Calu3 (cell line): Measurements from ENCODE around the gene TRIM44. TPM values are rescaled to one million over a fixed set of nuclear protein-coding genes. Genes with fewer than 3 reads are reported as not detected.

Experiments
- BruUV-seq: library from RNA; stranded (reverse); fragments of 400-500 nt; replicated peaks from 2 replicates; lab custom pipeline; 2021; lab: Mats Ljungman, UMichigan
- CTCF ChIA-PET: fragments of 300-600 bp; sonication (Branson Sonifier 250); formaldehyde crosslinking; loops from one replicate; lab custom pipeline; 2022; ENCODE audit warnings: antibody characterized with exemption; lab: Charles Lee
- DNase-seq: peaks from one replicate; pipeline ENCODE4 v3.0.0; 2022
- H3K27ac Mint-ChIP-seq: one replicate; pipeline ENCODE4 v1.8.0; 2022; ENCODE audit warnings: mixed read lengths; ENCODE audit not compliant: unreplicated experiment
- H3K27me3 Mint-ChIP-seq: one replicate; pipeline ENCODE4 v1.8.0; 2022; ENCODE audit warnings: mixed read lengths; ENCODE audit not compliant: unreplicated experiment
- H3K36me3 Mint-ChIP-seq: one replicate; pipeline ENCODE4 v1.8.0; 2022; ENCODE audit warnings: mild to moderate bottlenecking, moderate library complexity, mixed read lengths; ENCODE audit not compliant: insufficient read depth, unreplicated experiment
- H3K4me1 Mint-ChIP-seq: one replicate; pipeline ENCODE4 v1.8.0; 2022; ENCODE audit warnings: mild to moderate bottlenecking, low read depth, mixed read lengths; ENCODE audit not compliant: unreplicated experiment
- H3K4me3 Mint-ChIP-seq: one replicate; pipeline ENCODE4 v1.8.0; 2022; ENCODE audit warnings: mild to moderate bottlenecking, low read depth, moderate library complexity, mixed read lengths; ENCODE audit not compliant: unreplicated experiment
- H3K9me3 Mint-ChIP-seq: one replicate; pipeline ENCODE4 v1.8.0; 2022; ENCODE audit warnings: low read depth, mixed read lengths; ENCODE audit not compliant: unreplicated experiment
- CTCF ChIP-seq: fragments of 200-600 bp; IDR thresholded peaks from one replicate; pipeline ENCODE4 v1.8.0; 2022; ENCODE audit warnings: antibody characterized with exemption; ENCODE audit not compliant: unreplicated experiment
- intact Hi-C: fragments of 100-400 bp; cut with micrococcal nuclease; formaldehyde crosslinking; loops from one replicate; pipeline ENCODE4 v1.10.0; 2022; ENCODE audit not compliant: unreplicated experiment
- total RNA-seq: library from RNA; stranded (reverse); gene quantifications from 2 replicates; pipeline ENCODE4 v1.2.3, GENCODE V29; 2022

TRIM44 gene
- total RNA-seq, 1 experiment from 2014 or later: 71.3 TPM

DNA sequence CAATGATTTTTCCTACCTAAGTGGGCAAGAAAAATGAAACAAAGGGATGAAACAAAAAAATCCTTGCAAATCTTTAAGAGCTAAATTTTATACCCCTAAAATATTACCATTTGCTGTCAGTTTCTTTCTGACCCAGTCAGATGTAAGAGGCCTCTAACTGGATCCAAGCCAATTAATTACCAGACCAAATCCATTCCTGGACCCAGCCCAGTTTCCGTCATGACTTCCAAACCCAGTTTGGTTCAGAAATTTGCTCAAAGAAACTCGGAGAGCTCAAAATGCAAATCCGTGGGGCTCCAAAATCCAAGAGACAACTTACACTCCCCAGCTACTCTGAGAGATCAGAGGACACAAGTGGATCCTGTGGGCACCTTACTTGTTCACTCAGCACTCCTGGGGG is 46.8 kb downstream of the TRIM44 start:
- no peaks in the 10 kb centered on the region for H3K36me3 Mint-ChIP-seq
- H3K27ac Mint-ChIP-seq: no peak overlapping the region
- BruUV-seq: no TSS peak
- no peak for DNase-seq
- H3K4me3 Mint-ChIP-seq: no peak overlapping the region
- TF ChIP-seq CTCF: no peak
- intact Hi-C loops: no loop called here
- peaks cover 3% of the 10 kb centered on the region for H3K9me3 Mint-ChIP-seq
- H3K4me1 Mint-ChIP-seq: no peaks in the 10 kb centered on the region
- H3K27me3 Mint-ChIP-seq: no peaks in the 10 kb centered on the region
- CTCF ChIA-PET: no interaction called here

GRCh38 chr11:35711173-35711910 is 48.8 kb downstream of the TRIM44 start:
- CTCF ChIA-PET: interaction anchor here (0.7 to 1.0 kb wide), 5 partner anchors 68 to 555 kb away, joined by 3 to 14 read pairs (median 4); no protein-coding TSS in a partner anchor
- BruUV-seq: no TSS peak
- H3K9me3 Mint-ChIP-seq: no peaks in the 10 kb centered on the region
- intact Hi-C loops: no loop called here
- no peak for TF ChIP-seq CTCF
- H3K4me1 Mint-ChIP-seq: peaks cover 2% of the 10 kb centered on the region
- H3K4me3 Mint-ChIP-seq: no peak overlapping the region
- no peak overlapping the region for H3K27ac Mint-ChIP-seq
- no peaks in the 10 kb centered on the region for H3K27me3 Mint-ChIP-seq
- H3K36me3 Mint-ChIP-seq: no peaks in the 10 kb centered on the region
- DNase-seq: no peak

DNA sequence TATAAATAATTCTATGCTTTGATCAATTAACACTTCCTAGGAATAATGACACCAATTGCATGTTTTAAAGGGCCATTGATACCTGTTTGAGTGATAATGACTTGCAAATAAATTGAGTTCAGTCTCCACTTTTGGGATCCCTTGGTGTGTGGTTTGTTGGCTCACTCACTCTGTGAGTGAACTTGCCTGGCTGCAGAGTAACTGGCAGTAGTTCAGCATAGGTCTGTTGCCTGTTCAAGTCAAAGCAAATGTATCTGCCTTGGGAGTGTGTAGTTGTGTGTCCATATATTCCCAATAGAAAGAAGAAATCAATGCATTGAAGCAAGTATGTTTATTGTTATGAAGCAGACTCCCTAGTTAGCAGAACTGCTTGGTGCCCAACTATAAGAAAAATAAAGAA is 49.3 kb downstream of the TRIM44 start:
- BruUV-seq: no TSS peak
- no peaks in the 10 kb centered on the region for H3K27me3 Mint-ChIP-seq
- H3K27ac Mint-ChIP-seq: no peak overlapping the region
- no peak for DNase-seq
- H3K4me1 Mint-ChIP-seq: peaks cover 8% of the 10 kb centered on the region
- H3K9me3 Mint-ChIP-seq: no peaks in the 10 kb centered on the region
- no peak for TF ChIP-seq CTCF
- intact Hi-C loops: no loop called here
- H3K4me3 Mint-ChIP-seq: no peak overlapping the region
- CTCF ChIA-PET: interaction anchor here (1.1 kb wide), 1 partner anchor 110 kb away, joined by 4 read pairs; no protein-coding TSS in a partner anchor
- no peaks in the 10 kb centered on the region for H3K36me3 Mint-ChIP-seq

- H3K4me1 Mint-ChIP-seq: peaks cover 13% of the 10 kb centered on the region
- H3K9me3 Mint-ChIP-seq: no peaks in the 10 kb centered on the region
- H3K27ac Mint-ChIP-seq: no peak overlapping the region
- no peak for TF ChIP-seq CTCF
- no peak overlapping the region for H3K4me3 Mint-ChIP-seq
- CTCF ChIA-PET: interaction anchor here (1.1 kb wide), 1 partner anchor 110 kb away, joined by 4 read pairs; no protein-coding TSS in a partner anchor
- BruUV-seq: no TSS peak
- DNase-seq: no peak
- H3K36me3 Mint-ChIP-seq: no peaks in the 10 kb centered on the region
- H3K27me3 Mint-ChIP-seq: no peaks in the 10 kb centered on the region
- intact Hi-C loops: no loop called here
Observed at GRCh38 chr11:35712533-35712932, 50.0 kb downstream of the TRIM44 start.
